HUES64 (cell line): Measurements from ENCODE around the gene PSME1.

Source experiments
- H3K27ac ChIP-seq: 2 replicates; pipeline ENCODE4 v1.7.0; 2013; ENCODE audit warnings: low read depth, low read length, inconsistent platforms
- H3K27me3 ChIP-seq: 2 replicates; pipeline ENCODE4 v1.6.1; 2013; ENCODE audit warnings: mild to moderate bottlenecking, low read length; ENCODE audit not compliant: insufficient read depth
- H3K36me3 ChIP-seq: 2 replicates; pipeline ENCODE4 v1.6.1; 2013; ENCODE audit warnings: mild to moderate bottlenecking, low read length; ENCODE audit not compliant: insufficient read depth
- H3K4me1 ChIP-seq: 2 replicates; pipeline ENCODE4 v1.6.1; 2013; ENCODE audit warnings: mild to moderate bottlenecking, low read length, moderate library complexity; ENCODE audit not compliant: insufficient read depth
- H3K4me3 ChIP-seq: 2 replicates; pipeline ENCODE4 v1.5.1; 2013; ENCODE audit warnings: mild to moderate bottlenecking, low read length, moderate library complexity
- H3K9ac ChIP-seq: 2 replicates; pipeline ENCODE4 v1.6.1; 2013; ENCODE audit warnings: mild to moderate bottlenecking, low read depth, low read length
- H3K9me3 ChIP-seq: 2 replicates; pipeline ENCODE4 v1.6.1; 2013; ENCODE audit warnings: low read depth, low read length; ENCODE audit not compliant: insufficient read depth
- WGBS: fragments of 150-250, 120-280 bp; methylation state at CpG from one replicate; pipeline ENCODE4 v1.1.7; 2013; ENCODE audit warnings: missing lambda C conversion rate; 5-methylcytosine and 5-hydroxymethylcytosine counted together

The PSME1 gene

GRCh38 chr14:24106672-24107271 lies 29.2 kb upstream of the PSME1 start:
- WGBS = 100% methylated on average over 1 of the region's 4 CpGs
- H3K9ac ChIP-seq = no peak overlapping the region
- no peak overlapping the region for H3K4me3 ChIP-seq
- H3K4me1 ChIP-seq = no peaks in the 10 kb centered on the region
- H3K27me3 ChIP-seq = no peaks in the 10 kb centered on the region
- no peak overlapping the region for H3K27ac ChIP-seq
- H3K36me3 ChIP-seq = peaks cover 16% of the 10 kb centered on the region
- peaks cover 5% of the 10 kb centered on the region; the same call in 1 of the 2 replicates for H3K9me3 ChIP-seq

GRCh38 chr14:24108336-24108874 lies 27.6 kb upstream of the PSME1 start:
- Histone ChIP-seq H3K27me3 (no peaks in the 10 kb centered on the region), H3K4me1 (no peaks in the 10 kb centered on the region), H3K27ac (no peak overlapping the region), H3K9me3 (peaks cover 5% of the 10 kb centered on the region; the same call in 1 of the 2 replicates), H3K36me3 (peaks cover 7% of the 10 kb centered on the region), H3K4me3 (no peak overlapping the region), H3K9ac (no peak overlapping the region)
- WGBS = 57% methylated on average over 5 of the region's 5 CpGs

- WGBS = 88% methylated on average over 9 of the region's 9 CpGs
- Histone ChIP-seq H3K9ac (no peak overlapping the region), H3K27ac (no peak overlapping the region), H3K4me1 (no peaks in the 10 kb centered on the region), H3K9me3 (no peaks in the 10 kb centered on the region), H3K4me3 (no peak overlapping the region), H3K36me3 (no peaks in the 10 kb centered on the region), H3K27me3 (no peaks in the 10 kb centered on the region)
Observed at GRCh38 chr14:24110060-24110459, 25.9 kb upstream of the PSME1 start.

GRCh38 chr14:24110523-24110922 lies 25.5 kb upstream of the PSME1 start:
- Histone ChIP-seq H3K27ac (no peak overlapping the region), H3K9ac (no peak overlapping the region), H3K4me3 (no peak overlapping the region), H3K9me3 (no peaks in the 10 kb centered on the region), H3K36me3 (no peaks in the 10 kb centered on the region), H3K27me3 (no peaks in the 10 kb centered on the region), H3K4me1 (no peaks in the 10 kb centered on the region; the same call in 1 of the 2 replicates)
- 100% methylated on average over 1 of the region's 1 CpG for WGBS

- Histone ChIP-seq H3K9ac (peak overlapping the region; percentile 70), H3K9me3 (no peaks in the 10 kb centered on the region), H3K27me3 (no peaks in the 10 kb centered on the region), H3K27ac (peak overlapping the region; percentile 94; the same call in 1 of the 2 replicates), H3K36me3 (peaks cover 19% of the 10 kb centered on the region), H3K4me3 (peak overlapping the region; percentile 89), H3K4me1 (peaks cover 5% of the 10 kb centered on the region; the same call in 1 of the 2 replicates)
- WGBS = 19% methylated on average over 15 of the region's 15 CpGs
Observed at GRCh38 chr14:24113379-24113800, 22.6 kb upstream of the PSME1 start.

GRCh38 chr14:24113801-24114531 lies 22.0 kb upstream of the PSME1 start:
- H3K9ac ChIP-seq = peak overlapping the region; percentile 70
- H3K27me3 ChIP-seq = no peaks in the 10 kb centered on the region
- H3K4me3 ChIP-seq = peak overlapping the region; percentile 89
- under 1% methylated on average over 42 of the region's 42 CpGs for WGBS
- peaks cover 5% of the 10 kb centered on the region; the same call in 1 of the 2 replicates for H3K4me1 ChIP-seq
- peak overlapping the region; percentile 94 for H3K27ac ChIP-seq
- peaks cover 24% of the 10 kb centered on the region for H3K36me3 ChIP-seq
- no peaks in the 10 kb centered on the region for H3K9me3 ChIP-seq

GRCh38 chr14:24114532-24115421 lies 21.2 kb upstream of the PSME1 start, which contains the start of the genes DCAF11 and NRL:
DCAF11 (plus strand) TSS chr14:24114777; CDS start chr14:24115595, 818 bp downstream.
NRL (minus strand) TSS chr14:24114949; CDS start chr14:24082848, 32,101 bp downstream.
- Histone ChIP-seq H3K4me3 (peak within 1 kb of the TSS; percentile 89), H3K4me1 (peaks cover 5% of the 10 kb centered on the region; the same call in 1 of the 2 replicates), H3K36me3 (peaks cover 32% of the 10 kb centered on the region), H3K27ac (peak within 1 kb of the TSS; percentile 94), H3K9me3 (no peaks in the 10 kb centered on the region), H3K9ac (peak within 1 kb of the TSS; percentile 79), H3K27me3 (no peaks in the 10 kb centered on the region)
- WGBS = under 1% methylated on average over 57 of the region's 65 CpGs

GRCh38 chr14:24115422-24116127 lies 20.4 kb upstream of the PSME1 start:
- H3K27ac ChIP-seq = peak overlapping the region; percentile 53; the same call in 1 of the 2 replicates
- 8% methylated on average over 14 of the region's 14 CpGs for WGBS
- H3K4me3 ChIP-seq = peak overlapping the region; percentile 89

GRCh38 chr14:24116128-24116814 lies 19.7 kb upstream of the PSME1 start:
- Histone ChIP-seq H3K36me3 (peaks cover 44% of the 10 kb centered on the region), H3K9ac (0 out of 2 replicates have a peak overlapping the region, but pooled peaks have one; percentile 67), H3K9me3 (no peaks in the 10 kb centered on the region), H3K27me3 (no peaks in the 10 kb centered on the region), H3K4me3 (peak overlapping the region; percentile 89), H3K27ac (no peak overlapping the region), H3K4me1 (peaks cover 5% of the 10 kb centered on the region; the same call in 1 of the 2 replicates)
- WGBS = 93% methylated on average over 6 of the region's 6 CpGs

More at GRCh38 chr14:24115422-24116127, 20.4 kb upstream of the PSME1 start:
- Histone ChIP-seq H3K4me1 (peaks cover 5% of the 10 kb centered on the region; the same call in 1 of the 2 replicates), H3K36me3 (peaks cover 37% of the 10 kb centered on the region), H3K9ac (peak overlapping the region; percentile 67), H3K27me3 (no peaks in the 10 kb centered on the region), H3K9me3 (no peaks in the 10 kb centered on the region)
